Naive thymus-derived CD4-positive, alpha-beta T cell (primary cell): ENCODE results near the gene TRAF3IP3. TPM values are rescaled to one million over a fixed set of nuclear protein-coding genes. Genes with fewer than 3 reads are reported as not detected.

Experiments used
- ATAC-seq: fragments of 150-1000 bp; cut with Tn5 transposase; 2 replicates; pipeline ENCODE4 v1.10.0; 2021; ENCODE audit warnings: mild to moderate bottlenecking, moderate library complexity
- CTCF ChIA-PET: fragments of 350-600 bp; sonication (Branson Sonifier 250); formaldehyde crosslinking; loops from one replicate; lab custom pipeline; 2021; ENCODE audit warnings: antibody characterized with exemption; lab: Charles Lee
- POLR2A ChIA-PET: fragments of 350-600 bp; sonication (Branson Sonifier 250); formaldehyde crosslinking; loops from one replicate; lab custom pipeline; 2021; ENCODE audit warnings: antibody characterized with exemption, inconsistent platforms; lab: Charles Lee
- DNase-seq, 9 donors: peaks; one replicate each; pipeline versions ENCODE4 v3.0.0 to v3.0.0-alpha.2; 2020 to 2022; ENCODE audit warnings: mixed read lengths in 1 of 9
- H3K27ac ChIP-seq: one replicate; pipeline ENCODE4 v1.7.0; 2013; ENCODE audit warnings: mild to moderate bottlenecking, low read depth, low read length, moderate library complexity
- H3K27me3 ChIP-seq, 2 donors: one replicate each; pipeline ENCODE4 v1.7.0; 2013; ENCODE audit warnings: low read length in 2 of 2, mild to moderate bottlenecking in 2 of 2, moderate library complexity in 2 of 2; ENCODE audit not compliant: control insufficient read depth in 2 of 2, insufficient read depth in 2 of 2
- H3K36me3 ChIP-seq, 3 experiments: 1 replicate in 2 of 3; 2 replicates in 1 of 3; pipeline ENCODE4 v1.7.0; 2013; ENCODE audit warnings: low read length in 3 of 3, mild to moderate bottlenecking in 3 of 3, moderate library complexity in 1 of 3; ENCODE audit not compliant: insufficient read depth in 3 of 3, control insufficient read depth in 2 of 3
- H3K4me1 ChIP-seq, 2 donors: one replicate each; pipeline ENCODE4 v1.7.0; 2013; ENCODE audit warnings: low read length in 2 of 2, mild to moderate bottlenecking in 2 of 2, moderate library complexity in 1 of 2; ENCODE audit not compliant: control insufficient read depth in 2 of 2, insufficient read depth in 2 of 2
- H3K4me3 ChIP-seq: 2 replicates; pipeline ENCODE4 v1.7.0; 2013; ENCODE audit warnings: mild to moderate bottlenecking, low read length
- H3K9me3 ChIP-seq, 3 experiments: 1 replicate in 2 of 3; 2 replicates in 1 of 3; pipeline ENCODE4 v1.7.0; 2013; ENCODE audit warnings: low read length in 3 of 3; ENCODE audit not compliant: control insufficient read depth in 2 of 3
- H3K27ac Mint-ChIP-seq, 9 donors: one replicate each; pipeline ENCODE4 v1.8.0; 2020 to 2022; ENCODE audit warnings: mixed read lengths in 9 of 9, mild to moderate bottlenecking in 8 of 9, moderate library complexity in 5 of 9, inconsistent platforms in 2 of 9
- H3K27me3 Mint-ChIP-seq, 5 donors: one replicate each; pipeline ENCODE4 v1.8.0; 2021 to 2022; ENCODE audit warnings: mixed read lengths in 5 of 5, mild to moderate bottlenecking in 1 of 5
- H3K36me3 Mint-ChIP-seq, 5 donors: one replicate each; pipeline ENCODE4 v1.8.0; 2020 to 2022; ENCODE audit warnings: mixed read lengths in 5 of 5, mild to moderate bottlenecking in 3 of 5, inconsistent platforms in 1 of 5
- H3K4me1 Mint-ChIP-seq, 7 donors: one replicate each; pipeline ENCODE4 v1.8.0; 2020 to 2022; ENCODE audit warnings: mixed read lengths in 7 of 7, mild to moderate bottlenecking in 3 of 7, inconsistent platforms in 1 of 7
- H3K4me3 Mint-ChIP-seq, 10 donors: one replicate each; pipeline ENCODE4 v1.8.0; 2020 to 2022; ENCODE audit warnings: mild to moderate bottlenecking in 10 of 10, mixed read lengths in 10 of 10, moderate library complexity in 6 of 10, inconsistent platforms in 2 of 10
- H3K9me3 Mint-ChIP-seq, 11 donors: one replicate each; pipeline ENCODE4 v1.8.0; 2020 to 2022; ENCODE audit warnings: mixed read lengths in 11 of 11, mild to moderate bottlenecking in 4 of 11, inconsistent platforms in 1 of 11, moderate library complexity in 1 of 11
- intact Hi-C, 2 donors: fragments of 100-400 bp; cut with micrococcal nuclease; formaldehyde crosslinking; loops; one replicate each; pipeline ENCODE4 v1.15.1; 2023
- polyA plus RNA-seq, 2 donors: library from polyadenylated mRNA; unstranded; fragments of 300-500 nt; fragmentation: Illumina TruSeq; gene quantifications; one replicate each; pipeline ENCODE4 v1.2.3, GENCODE V29; 2021
- total RNA-seq, 6 experiments: library from RNA in 5 of 6; stranded (reverse) in 5 of 6; gene quantifications; 1 replicate in 5 of 6; 2 replicates in 1 of 6; pipeline ENCODE4 v1.2.3 and lab custom pipeline; 2021 to 2026

The TRAF3IP3 gene
- total and polyA plus RNA-seq, 7 experiments from 2014 or later, result 303 to 746 (median 450) TPM

GRCh38 chr1:209732725-209733124, 23.1 kb upstream of the TRAF3IP3 start:
- Histone ChIP-seq H3K4me3 (no peak overlapping the region), H3K36me3 (no peaks in the 10 kb centered on the region), H3K27me3 (no peaks in the 10 kb centered on the region), H3K4me1 (no peaks in the 10 kb centered on the region), H3K9me3 (no peaks in the 10 kb centered on the region), H3K27ac (no peak overlapping the region)
- DNase-seq, result no peak
- intact Hi-C loops, result no loop called here
- Mint-ChIP-seq H3K27me3 (no peaks in the 10 kb centered on the region), H3K4me3 (no peak overlapping the region), H3K4me1 (peaks cover 0 to 35% (median 3%) of the 10 kb centered on the region in 7 donors), H3K36me3 (peaks cover 0 to 17% (median 0%) of the 10 kb centered on the region in 5 donors), H3K27ac (no peak overlapping the region), H3K9me3 (peaks cover 0 to 11% (median 0%) of the 10 kb centered on the region in 11 donors)
- ChIA-PET POLR2A (no interaction called here), CTCF (interaction anchor here (1.2 kb wide), 1 partner anchor 15 kb away, joined by 4 read pairs; no protein-coding TSS in a partner anchor)
- no peak for ATAC-seq

DNA sequence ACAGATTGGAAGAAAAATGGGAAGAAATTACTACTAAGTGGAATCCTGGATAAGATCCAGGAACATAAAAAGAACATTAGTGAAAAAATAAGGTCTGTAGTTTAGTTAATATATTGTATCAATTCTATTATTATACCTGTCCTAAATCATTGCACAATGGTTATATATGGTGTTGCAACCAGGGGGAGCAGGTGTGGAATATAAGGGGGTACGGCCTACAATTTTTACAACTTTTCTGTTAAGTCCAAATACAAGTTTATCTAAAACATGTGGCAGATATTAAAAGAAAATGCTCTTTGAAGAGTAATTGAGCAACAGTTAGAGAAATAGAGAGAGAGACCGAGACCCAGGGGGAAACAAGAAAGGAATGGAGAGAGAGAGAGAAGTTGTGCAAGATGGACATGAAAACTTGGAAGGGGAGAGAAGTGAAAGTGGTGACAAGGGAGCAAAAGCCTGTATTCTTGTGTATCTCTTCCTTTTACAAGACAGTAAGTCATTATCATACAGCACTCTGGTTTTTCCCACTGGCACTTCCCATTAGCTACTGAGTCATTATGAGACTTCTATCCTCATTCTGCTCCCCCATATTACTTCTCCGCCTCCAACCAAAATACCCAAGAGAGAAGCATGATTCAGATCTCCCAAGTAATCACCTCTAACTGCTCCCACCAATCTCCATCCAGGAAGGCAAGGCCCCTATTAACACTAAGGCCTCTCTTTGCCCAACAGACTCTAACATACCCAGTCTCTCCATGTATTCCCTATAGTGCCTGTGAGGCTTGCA, 22.3 kb upstream of the TRAF3IP3 start:
- Mint-ChIP-seq H3K4me1 (peaks cover 0 to 33% (median 0%) of the 10 kb centered on the region in 7 donors), H3K27ac (no peak overlapping the region), H3K36me3 (peaks cover 0 to 17% (median 0%) of the 10 kb centered on the region in 5 donors), H3K9me3 (peaks cover 0 to 11% (median 0%) of the 10 kb centered on the region in 11 donors), H3K4me3 (no peak overlapping the region), H3K27me3 (no peaks in the 10 kb centered on the region)
- ChIA-PET POLR2A (interaction anchor here (1.1 to 1.3 kb wide), 3 partner anchors 10 to 41 kb away, joined by 3 to 4 read pairs (median 3); no protein-coding TSS in a partner anchor), CTCF (interaction anchor here (1.1 to 1.4 kb wide), 2 partner anchors 10 to 16 kb away, joined by 3 read pairs; no protein-coding TSS in a partner anchor)
- Histone ChIP-seq H3K4me1 (no peaks in the 10 kb centered on the region), H3K36me3 (no peaks in the 10 kb centered on the region), H3K9me3 (no peaks in the 10 kb centered on the region), H3K27me3 (no peaks in the 10 kb centered on the region), H3K4me3 (no peak overlapping the region), H3K27ac (no peak overlapping the region)
- intact Hi-C loops, result no loop called here
- peak; percentile 57 for ATAC-seq
- no peak for DNase-seq

GRCh38 chr1:209736490-209737117, 19.2 kb upstream of the TRAF3IP3 start:
- POLR2A ChIA-PET, result interaction anchor here (1.1 kb wide), 1 partner anchor 32 kb away, joined by 4 read pairs; no protein-coding TSS in a partner anchor
- no peak for ATAC-seq
- intact Hi-C loops, result no loop called here

DNA sequence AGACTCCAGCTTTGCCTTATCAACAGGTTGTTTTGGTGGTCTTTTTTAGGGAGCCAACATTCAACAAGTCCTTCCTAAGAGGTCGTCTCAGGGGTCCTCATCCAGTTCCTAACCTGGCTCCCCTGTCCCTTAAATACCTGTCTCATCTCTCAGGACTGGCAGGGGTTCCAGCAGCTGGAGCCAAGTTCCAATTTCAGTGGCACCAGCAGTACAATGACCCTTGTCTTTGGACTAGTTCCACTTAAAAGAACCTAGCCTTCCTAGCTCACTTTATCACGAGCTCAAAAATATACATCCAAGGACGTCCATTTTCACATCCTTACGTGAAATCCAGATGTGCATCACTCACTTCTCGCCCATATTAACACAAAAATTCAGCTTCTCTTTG, 18.7 kb upstream of the TRAF3IP3 start:
- Mint-ChIP-seq H3K9me3 (peaks cover 0 to 4% (median 0%) of the 10 kb centered on the region in 11 donors), H3K4me3 (no peak overlapping the region), H3K27me3 (no peaks in the 10 kb centered on the region), H3K4me1 (peaks cover 6 to 36% (median 8%) of the 10 kb centered on the region in 7 donors), H3K27ac (no peak overlapping the region), H3K36me3 (peaks cover 0 to 6% (median 0%) of the 10 kb centered on the region in 5 donors)
- ChIA-PET POLR2A (no interaction called here), CTCF (interaction anchor here (1.1 to 1.4 kb wide), 3 partner anchors 12 to 160 kb away, joined by 3 to 5 read pairs (median 4); no protein-coding TSS in a partner anchor)
- no peaks in the 10 kb centered on the region for H3K4me1 ChIP-seq
- intact Hi-C loops, result no loop called here
- H3K9me3 ChIP-seq, result no peaks in the 10 kb centered on the region
- no peak for ATAC-seq
- no peak overlapping the region for H3K4me3 ChIP-seq
- no peaks in the 10 kb centered on the region for H3K27me3 ChIP-seq
- no peak overlapping the region for H3K27ac ChIP-seq
- H3K36me3 ChIP-seq, result no peaks in the 10 kb centered on the region
- no peak for DNase-seq

More at GRCh38 chr1:209736490-209737117, 19.2 kb upstream of the TRAF3IP3 start:
- H3K36me3 Mint-ChIP-seq, result peaks cover 0 to 6% (median 0%) of the 10 kb centered on the region in 5 donors
- H3K27ac Mint-ChIP-seq, result peak overlapping the region in 1 of 9 donors; percentile 3
- H3K9me3 ChIP-seq, result no peaks in the 10 kb centered on the region
- H3K36me3 ChIP-seq, result no peaks in the 10 kb centered on the region
- H3K9me3 Mint-ChIP-seq, result peaks cover 0 to 4% (median 0%) of the 10 kb centered on the region in 11 donors
- no peaks in the 10 kb centered on the region for H3K27me3 ChIP-seq
- no peak overlapping the region for H3K4me3 ChIP-seq
- DNase-seq, result no peak
- H3K4me1 ChIP-seq, result no peaks in the 10 kb centered on the region
- H3K27me3 Mint-ChIP-seq, result no peaks in the 10 kb centered on the region
- CTCF ChIA-PET, result interaction anchor here (0.6 to 1.4 kb wide), 4 partner anchors 12 to 160 kb away, joined by 3 to 5 read pairs (median 4); no protein-coding TSS in a partner anchor
- no peak overlapping the region for H3K27ac ChIP-seq
- peaks cover 1 to 32% (median 3%) of the 10 kb centered on the region in 7 donors for H3K4me1 Mint-ChIP-seq
- no peak overlapping the region for H3K4me3 Mint-ChIP-seq

DNA sequence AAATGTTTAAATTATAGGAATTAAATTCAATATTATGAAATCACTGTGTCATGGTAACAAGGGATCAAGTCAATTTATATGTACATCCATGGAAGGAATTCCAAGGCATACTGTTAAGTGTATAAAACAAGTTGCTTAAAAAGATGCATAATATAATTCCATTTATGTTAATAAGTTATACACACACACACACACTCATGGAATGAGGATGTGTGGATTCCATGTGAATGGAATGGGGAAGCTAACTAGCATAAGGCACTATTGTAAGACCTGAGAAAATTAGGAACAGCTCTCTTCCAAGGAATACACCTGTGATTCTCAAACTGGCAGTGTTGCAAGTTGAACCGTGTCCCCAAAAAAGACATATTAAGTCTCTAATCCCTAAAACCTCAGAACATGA, 17.6 kb upstream of the TRAF3IP3 start:
- H3K27ac Mint-ChIP-seq, result no peak overlapping the region
- intact Hi-C loops, result no loop called here
- Histone ChIP-seq H3K27ac (no peak overlapping the region), H3K4me3 (no peak overlapping the region), H3K4me1 (no peaks in the 10 kb centered on the region), H3K27me3 (no peaks in the 10 kb centered on the region), H3K9me3 (no peaks in the 10 kb centered on the region), H3K36me3 (no peaks in the 10 kb centered on the region)
- ATAC-seq, result no peak
- H3K36me3 Mint-ChIP-seq, result peaks cover 0 to 4% (median 0%) of the 10 kb centered on the region in 5 donors
- CTCF ChIA-PET, result interaction anchor here (0.7 kb wide), 1 partner anchor 169 kb away, joined by 3 read pairs; no protein-coding TSS in a partner anchor
- peaks cover 8 to 46% (median 9%) of the 10 kb centered on the region in 7 donors for H3K4me1 Mint-ChIP-seq
- no peaks in the 10 kb centered on the region for H3K27me3 Mint-ChIP-seq
- peaks cover 0 to 2% (median 0%) of the 10 kb centered on the region in 11 donors for H3K9me3 Mint-ChIP-seq
- DNase-seq, result no peak
- POLR2A ChIA-PET, result no interaction called here
- H3K4me3 Mint-ChIP-seq, result no peak overlapping the region

GRCh38 chr1:209741193-209741592, 14.7 kb upstream of the TRAF3IP3 start:
- Histone ChIP-seq H3K9me3 (no peaks in the 10 kb centered on the region), H3K27ac (no peak overlapping the region), H3K4me3 (no peak overlapping the region), H3K27me3 (no peaks in the 10 kb centered on the region), H3K36me3 (no peaks in the 10 kb centered on the region), H3K4me1 (no peaks in the 10 kb centered on the region)
- intact Hi-C loops, result no loop called here
- ATAC-seq (no peak), DNase-seq (no peak)
- Mint-ChIP-seq H3K27ac (peak overlapping the region in 2 of 9 donors; percentile 26 to 28), H3K4me1 (peaks cover 8 to 40% (median 10%) of the 10 kb centered on the region in 7 donors), H3K27me3 (no peaks in the 10 kb centered on the region), H3K4me3 (no peak overlapping the region), H3K36me3 (no peaks in the 10 kb centered on the region), H3K9me3 (peaks cover 0 to 2% (median 0%) of the 10 kb centered on the region in 11 donors)
- ChIA-PET POLR2A (interaction anchor here (37.2 kb wide), 1 partner anchor 36 kb away, joined by 1558 read pairs; the partner anchor contains the start of gene C1orf74), CTCF (no interaction called here)
